Glutamatergic neuron (in vitro differentiated cells): ENCODE data around the gene MT1X. TPM values are rescaled to one million over a fixed set of nuclear protein-coding genes. Genes with fewer than 3 reads are reported as not detected.

Source experiments
- DNase-seq: peaks from one replicate; pipeline ENCODE4 v3.0.0; 2022
- H3K27ac Mint-ChIP-seq: one replicate; pipeline ENCODE4 v1.8.0; 2020; ENCODE audit warnings: mild to moderate bottlenecking, mixed read lengths, inconsistent platforms; ENCODE audit not compliant: unreplicated experiment
- H3K27me3 Mint-ChIP-seq: one replicate; pipeline ENCODE4 v1.8.0; 2020; ENCODE audit warnings: mild to moderate bottlenecking, moderate library complexity, mixed read lengths, inconsistent platforms; ENCODE audit not compliant: unreplicated experiment
- H3K36me3 Mint-ChIP-seq: one replicate; pipeline ENCODE4 v1.8.0; 2020; ENCODE audit warnings: mild to moderate bottlenecking, mixed read lengths, inconsistent platforms; ENCODE audit not compliant: unreplicated experiment
- H3K4me1 Mint-ChIP-seq: one replicate; pipeline ENCODE4 v1.8.0; 2020; ENCODE audit warnings: mild to moderate bottlenecking, low read depth, mixed read lengths, inconsistent platforms; ENCODE audit not compliant: unreplicated experiment
- H3K4me3 Mint-ChIP-seq: one replicate; pipeline ENCODE4 v1.8.0; 2020; ENCODE audit warnings: mild to moderate bottlenecking, mixed read lengths, inconsistent platforms; ENCODE audit not compliant: unreplicated experiment
- H3K9me3 Mint-ChIP-seq: one replicate; pipeline ENCODE4 v1.8.0; 2020; ENCODE audit warnings: mild to moderate bottlenecking, moderate library complexity, mixed read lengths, inconsistent platforms; ENCODE audit not compliant: unreplicated experiment
- CTCF ChIP-seq: fragments of 200-600 bp; sonication (generic); IDR thresholded peaks from one replicate; pipeline ENCODE4 v1.5.0; 2021; ENCODE audit not compliant: partially characterized antibody, unreplicated experiment
- total RNA-seq: library from RNA; stranded (reverse); fragmentation: NEBNext Ultra II Directional; extraction: Animal tissue kit (Norgen Biotek cat#: 25700); gene quantifications from one replicate; pipeline ENCODE4 v1.2.1, GENCODE V29; 2021; ENCODE audit not compliant: unreplicated experiment

MT1X gene
- total RNA-seq, 1 donor from 2014 or later, result 9.5 TPM

- Mint-ChIP-seq H3K27ac (no peak overlapping the region), H3K9me3 (peaks cover 4% of the 10 kb centered on the region), H3K36me3 (no peaks in the 10 kb centered on the region), H3K4me1 (no peaks in the 10 kb centered on the region), H3K27me3 (peaks cover 30% of the 10 kb centered on the region), H3K4me3 (no peak overlapping the region)
- no peak for TF ChIP-seq CTCF
- no peak for DNase-seq
These were observed 36.4 kb upstream of the MT1X start for GRCh38 chr16:56645838-56646237.

- Mint-ChIP-seq H3K4me3 (no peak overlapping the region), H3K9me3 (peaks cover 5% of the 10 kb centered on the region), H3K27me3 (peaks cover 20% of the 10 kb centered on the region), H3K4me1 (no peaks in the 10 kb centered on the region), H3K36me3 (no peaks in the 10 kb centered on the region), H3K27ac (no peak overlapping the region)
- peak; percentile 43 for DNase-seq
- no peak for TF ChIP-seq CTCF
These were observed 34.4 kb upstream of the MT1X start for GRCh38 chr16:56647641-56648431.

- Mint-ChIP-seq H3K27ac (no peak overlapping the region), H3K36me3 (no peaks in the 10 kb centered on the region), H3K4me3 (no peak overlapping the region), H3K4me1 (no peaks in the 10 kb centered on the region), H3K27me3 (peaks cover 18% of the 10 kb centered on the region), H3K9me3 (peaks cover 7% of the 10 kb centered on the region)
- DNase-seq, result no peak
- no peak for TF ChIP-seq CTCF
These were observed 33.0 kb upstream of the MT1X start for GRCh38 chr16:56649271-56649670.

- Mint-ChIP-seq H3K4me3 (no peak overlapping the region), H3K9me3 (peaks cover 7% of the 10 kb centered on the region), H3K36me3 (no peaks in the 10 kb centered on the region), H3K4me1 (no peaks in the 10 kb centered on the region), H3K27ac (no peak overlapping the region), H3K27me3 (peaks cover 12% of the 10 kb centered on the region)
- no peak for TF ChIP-seq CTCF
- no peak for DNase-seq
These were observed 32.5 kb upstream of the MT1X start for GRCh38 chr16:56649820-56650219.

- H3K9me3 Mint-ChIP-seq, result peaks cover 5% of the 10 kb centered on the region
- DNase-seq, result no peak
- no peak for TF ChIP-seq CTCF
- no peak within 1 kb of the TSS for H3K27ac Mint-ChIP-seq
- H3K4me1 Mint-ChIP-seq, result no peaks in the 10 kb centered on the region
- no peak within 1 kb of the TSS for H3K4me3 Mint-ChIP-seq
- H3K36me3 Mint-ChIP-seq, result no peaks in the 10 kb centered on the region
- H3K27me3 Mint-ChIP-seq, result peaks cover 4% of the 10 kb centered on the region
These were observed 30.7 kb upstream of the MT1X start, which contains the start of gene MT1B for GRCh38 chr16:56651586-56651985. TSS of gene MT1B (plus strand) at chr16:56651886. CDS start at chr16:56651954, 68 bp downstream.
